ENCODE data around the gene CPNE8.

- TF ChIP-seq, protein P1, sequence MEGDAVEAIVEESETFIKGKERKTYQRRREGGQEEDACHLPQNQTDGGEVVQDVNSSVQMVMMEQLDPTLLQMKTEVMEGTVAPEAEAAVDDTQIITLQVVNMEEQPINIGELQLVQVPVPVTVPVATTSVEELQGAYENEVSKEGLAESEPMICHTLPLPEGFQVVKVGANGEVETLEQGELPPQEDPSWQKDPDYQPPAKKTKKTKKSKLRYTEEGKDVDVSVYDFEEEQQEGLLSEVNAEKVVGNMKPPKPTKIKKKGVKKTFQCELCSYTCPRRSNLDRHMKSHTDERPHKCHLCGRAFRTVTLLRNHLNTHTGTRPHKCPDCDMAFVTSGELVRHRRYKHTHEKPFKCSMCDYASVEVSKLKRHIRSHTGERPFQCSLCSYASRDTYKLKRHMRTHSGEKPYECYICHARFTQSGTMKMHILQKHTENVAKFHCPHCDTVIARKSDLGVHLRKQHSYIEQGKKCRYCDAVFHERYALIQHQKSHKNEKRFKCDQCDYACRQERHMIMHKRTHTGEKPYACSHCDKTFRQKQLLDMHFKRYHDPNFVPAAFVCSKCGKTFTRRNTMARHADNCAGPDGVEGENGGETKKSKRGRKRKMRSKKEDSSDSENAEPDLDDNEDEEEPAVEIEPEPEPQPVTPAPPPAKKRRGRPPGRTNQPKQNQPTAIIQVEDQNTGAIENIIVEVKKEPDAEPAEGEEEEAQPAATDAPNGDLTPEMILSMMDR (IDR thresholded peaks at IDR 0.05; ENCODE audit: insufficient read depth, low read length), result no peak
- TF ChIP-seq POLR2AphosphoS5 (IDR thresholded peaks at IDR 0.05; ENCODE audit: low read depth) (no peak), SPI1 (IDR thresholded peaks at IDR 0.05; ENCODE audit: borderline replicate concordance, low read depth) (no peak)
Observed at GRCh38 chr12:38669081-38669480, 236.3 kb downstream of the CPNE8 start.

Data from HL-60 (cell line).